Tibial nerve (tissue), 4 donors: ENCODE measurements around the gene CPNE4. TPM values are rescaled to one million over a fixed set of nuclear protein-coding genes. Genes with fewer than 3 reads are reported as not detected.

Source experiments
- DNase-seq, 2 donors: peaks; one replicate each; pipeline ENCODE4 v3.0.0-alpha.2; 2019; ENCODE audit warnings: low spot score in 2 of 2
- H3K27ac ChIP-seq, 4 donors: fragments of 200-600 bp; sonication (generic) in 3 of 4; one replicate each; pipeline ENCODE4 v1.5.1; 2017 to 2019; ENCODE audit warnings: mild to moderate bottlenecking in 1 of 4
- H3K27me3 ChIP-seq, 2 donors: fragments of 200-600 bp; sonication (generic) in 1 of 2; one replicate each; pipeline versions ENCODE4 v1.5.1 to v1.6.0; 2017 to 2019
- H3K36me3 ChIP-seq, 3 donors: fragments of 200-600 bp; sonication (generic); one replicate each; pipeline ENCODE4 v1.5.1; 2018 to 2019
- H3K4me1 ChIP-seq, 4 donors: fragments of 200-600 bp; sonication (generic) in 3 of 4; one replicate each; pipeline ENCODE4 v1.5.1; 2017 to 2019
- H3K4me3 ChIP-seq, 4 donors: fragments of 200-600 bp; sonication (generic) in 3 of 4; one replicate each; pipeline ENCODE4 v1.5.1; 2017 to 2019; ENCODE audit warnings: mild to moderate bottlenecking in 1 of 4, moderate library complexity in 1 of 4
- H3K9me3 ChIP-seq, 4 donors: fragments of 200-600 bp; sonication (generic) in 3 of 4; one replicate each; pipeline ENCODE4 v1.5.1; 2017 to 2019
- CTCF ChIP-seq, 5 experiments: fragments of 200-600 bp in 3 of 5; fragments of 450-650 bp in 2 of 5; sonication (generic) in 3 of 5; IDR thresholded peaks; one replicate each; pipeline ENCODE4 v1.5.1; 2016 to 2019; ENCODE audit warnings: antibody characterized with exemption in 5 of 5, mild to moderate bottlenecking in 3 of 5, moderate library complexity in 2 of 5
- EP300 ChIP-seq, 2 donors: sonication (generic); formaldehyde crosslinking; IDR thresholded peaks; one replicate each; pipeline ENCODE4 v1.6.1; 2017; ENCODE audit warnings: antibody characterized with exemption in 2 of 2, mild to moderate bottlenecking in 1 of 2
- POLR2A ChIP-seq, 2 donors: fragments of 450-650 bp; IDR thresholded peaks; one replicate each; pipeline ENCODE4 v1.6.1; 2017; ENCODE audit warnings: antibody characterized with exemption in 2 of 2, mild to moderate bottlenecking in 2 of 2, moderate library complexity in 2 of 2
- WGBS, 2 donors: methylation state at CpG; one replicate each; pipeline ENCODE4 v1.1.5; 2018; 5-methylcytosine and 5-hydroxymethylcytosine counted together
- total RNA-seq, 4 donors: library from RNA; depleted of rRNA; stranded (reverse); fragments of >200 nt; gene quantifications; one replicate each; pipeline ENCODE4 v1.1.0, GENCODE V29; 2016

The CPNE4 gene
- total RNA-seq, 4 donors from 2014 or later, result 0.20 TPM; not detected in 3

GRCh38 chr3:131849616-131850015, 185.2 kb downstream of the CPNE4 start:
- 51 to 61% methylated on average over 2 of the region's 2 CpGs for WGBS, 2 donors
- no peak overlapping the region for H3K27ac ChIP-seq
- H3K4me3 ChIP-seq, result no peak overlapping the region

GRCh38 chr3:131847966-131848510, 186.8 kb downstream of the CPNE4 start:
- H3K4me3 ChIP-seq, result no peak overlapping the region
- WGBS, 2 donors, result 59 to 61% methylated on average over 1 of the region's 1 CpG
- H3K36me3 ChIP-seq, result no peaks in the 10 kb centered on the region
- H3K4me1 ChIP-seq, result no peaks in the 10 kb centered on the region
- no peak overlapping the region for H3K27ac ChIP-seq
- H3K27me3 ChIP-seq, result no peaks in the 10 kb centered on the region
- no peak for TF ChIP-seq EP300 (IDR thresholded peaks at IDR 0.05)
- TF ChIP-seq CTCF (IDR thresholded peaks at IDR 0.05), result no peak
- no peak for TF ChIP-seq POLR2A (IDR thresholded peaks at IDR 0.05)
- DNase-seq, result no peak
- H3K9me3 ChIP-seq, result no peaks in the 10 kb centered on the region

More at GRCh38 chr3:131849616-131850015, 185.2 kb downstream of the CPNE4 start:
- H3K36me3 ChIP-seq, result no peaks in the 10 kb centered on the region
- DNase-seq, result no peak
- H3K9me3 ChIP-seq, result no peaks in the 10 kb centered on the region
- H3K27me3 ChIP-seq, result no peaks in the 10 kb centered on the region
- H3K4me1 ChIP-seq, result no peaks in the 10 kb centered on the region
- TF ChIP-seq POLR2A (IDR thresholded peaks at IDR 0.05) (no peak), CTCF (IDR thresholded peaks at IDR 0.05) (no peak), EP300 (IDR thresholded peaks at IDR 0.05) (no peak)

- Histone ChIP-seq H3K27me3 (no peaks in the 10 kb centered on the region), H3K4me3 (no peak overlapping the region), H3K27ac (no peak overlapping the region), H3K9me3 (no peaks in the 10 kb centered on the region), H3K4me1 (no peaks in the 10 kb centered on the region), H3K36me3 (no peaks in the 10 kb centered on the region)
- DNase-seq, result no peak
- 21 to 84% methylated on average over 3 of the region's 3 CpGs for WGBS, 2 donors
- TF ChIP-seq EP300 (IDR thresholded peaks at IDR 0.05) (no peak), CTCF (IDR thresholded peaks at IDR 0.05) (no peak), POLR2A (IDR thresholded peaks at IDR 0.05) (no peak)
Observed at GRCh38 chr3:131846296-131846924, 188.4 kb downstream of the CPNE4 start.

- Histone ChIP-seq H3K36me3 (no peaks in the 10 kb centered on the region), H3K27ac (no peak overlapping the region), H3K9me3 (no peaks in the 10 kb centered on the region), H3K27me3 (no peaks in the 10 kb centered on the region), H3K4me3 (no peak overlapping the region), H3K4me1 (peaks cover 0 to 3% (median 0%) of the 10 kb centered on the region in 4 donors)
- DNase-seq, result no peak
- TF ChIP-seq CTCF (IDR thresholded peaks at IDR 0.05), result no peak
- no peak for TF ChIP-seq POLR2A (IDR thresholded peaks at IDR 0.05)
- no peak for TF ChIP-seq EP300 (IDR thresholded peaks at IDR 0.05)
- WGBS, 2 donors, result 66 to 67% methylated on average over 9 of the region's 9 CpGs
Observed at GRCh38 chr3:131843174-131843573, 191.6 kb downstream of the CPNE4 start.

- Histone ChIP-seq H3K9me3 (no peaks in the 10 kb centered on the region), H3K27me3 (no peaks in the 10 kb centered on the region), H3K4me1 (peaks cover 0 to 3% (median 0%) of the 10 kb centered on the region in 4 donors), H3K4me3 (no peak overlapping the region), H3K27ac (no peak overlapping the region), H3K36me3 (no peaks in the 10 kb centered on the region)
- TF ChIP-seq CTCF (IDR thresholded peaks at IDR 0.05) (no peak), POLR2A (IDR thresholded peaks at IDR 0.05) (no peak), EP300 (IDR thresholded peaks at IDR 0.05) (no peak)
- WGBS, 2 donors, result 22 to 40% methylated on average over 1 of the region's 1 CpG
- DNase-seq, result no peak
Observed at GRCh38 chr3:131840156-131840797, 194.5 kb downstream of the CPNE4 start.
